Measurements from ENCODE around the gene TANC1.

Gene TANC1

GRCh38 chr2:159169187-159169586, 200.7 kb downstream of the TANC1 start:
- no peak overlapping the region for H3K27ac ChIP-seq
- intact Hi-C loops (cut with DNase I; ENCODE audit: low total_unique reads), result no loop called here
- no peak for DNase-seq
- no peak for TF ChIP-seq CTCF (IDR thresholded peaks at IDR 0.05)
- H3K27me3 ChIP-seq, result no peaks in the 10 kb centered on the region
- no peak overlapping the region for H3K4me3 ChIP-seq
- peaks cover 13 to 58% (median 33%) of the 10 kb centered on the region in 3 donors for H3K36me3 ChIP-seq
- peaks cover 0 to 6% (median 2%) of the 10 kb centered on the region in 4 donors for H3K4me1 ChIP-seq
- no peaks in the 10 kb centered on the region for H3K9me3 ChIP-seq

DNA sequence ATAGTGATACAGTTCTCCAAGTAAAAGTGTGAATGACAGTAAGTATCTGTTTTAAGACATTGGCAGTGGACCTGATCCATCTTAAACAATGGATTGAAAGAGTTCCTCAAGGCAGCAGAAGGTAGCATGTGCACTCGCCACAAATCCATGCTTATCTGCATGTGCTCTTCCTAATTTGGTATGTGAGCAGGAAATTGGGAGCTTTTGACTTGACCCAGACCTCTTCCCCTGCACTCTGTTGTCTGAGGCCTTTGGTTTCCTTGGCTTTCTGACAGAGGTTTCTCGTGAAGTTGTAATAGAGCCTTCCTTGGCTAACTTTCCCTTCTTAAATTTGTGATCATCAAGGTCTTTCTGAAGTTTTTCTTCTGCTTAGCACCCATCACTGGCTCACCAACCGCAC, 204.0 kb downstream of the TANC1 start:
- Histone ChIP-seq H3K27ac (no peak overlapping the region), H3K27me3 (no peaks in the 10 kb centered on the region), H3K9me3 (no peaks in the 10 kb centered on the region), H3K36me3 (peaks cover 5 to 54% (median 53%) of the 10 kb centered on the region in 3 donors), H3K4me1 (peaks cover 0 to 6% (median 0%) of the 10 kb centered on the region in 4 donors), H3K4me3 (no peak overlapping the region)
- TF ChIP-seq CTCF (IDR thresholded peaks at IDR 0.05), result no peak
- DNase-seq, result no peak
- intact Hi-C loops (cut with DNase I; ENCODE audit: low total_unique reads), result no loop called here

DNA sequence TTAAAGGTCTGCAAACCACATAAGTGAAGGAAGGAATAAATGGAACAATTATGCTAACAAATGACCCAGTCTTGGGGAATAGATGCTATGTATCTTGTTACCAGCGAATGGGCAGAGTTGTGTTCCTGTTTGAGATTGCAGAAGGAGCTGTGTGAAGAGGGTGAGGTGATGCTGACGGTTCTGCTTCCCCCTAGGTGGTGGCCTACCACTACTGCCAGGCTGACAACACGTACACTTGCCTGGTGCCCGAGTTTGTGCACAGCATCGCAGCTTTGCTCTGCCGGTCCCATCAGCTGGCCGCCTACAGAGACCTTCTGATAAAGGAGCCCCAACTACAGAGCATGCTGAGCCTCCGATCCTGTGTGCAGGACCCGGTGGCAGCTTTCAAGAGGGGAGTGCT, 206.3 kb downstream of the TANC1 start:
- no peak overlapping the region for H3K27ac ChIP-seq
- intact Hi-C loops (cut with DNase I; ENCODE audit: low total_unique reads), result no loop called here
- DNase-seq, result no peak
- H3K36me3 ChIP-seq, result peaks cover 20 to 77% (median 76%) of the 10 kb centered on the region in 3 donors
- H3K4me3 ChIP-seq, result no peak overlapping the region
- H3K4me1 ChIP-seq, result no peaks in the 10 kb centered on the region
- no peaks in the 10 kb centered on the region for H3K27me3 ChIP-seq
- H3K9me3 ChIP-seq, result no peaks in the 10 kb centered on the region
- TF ChIP-seq CTCF (IDR thresholded peaks at IDR 0.05), result no peak

DNA sequence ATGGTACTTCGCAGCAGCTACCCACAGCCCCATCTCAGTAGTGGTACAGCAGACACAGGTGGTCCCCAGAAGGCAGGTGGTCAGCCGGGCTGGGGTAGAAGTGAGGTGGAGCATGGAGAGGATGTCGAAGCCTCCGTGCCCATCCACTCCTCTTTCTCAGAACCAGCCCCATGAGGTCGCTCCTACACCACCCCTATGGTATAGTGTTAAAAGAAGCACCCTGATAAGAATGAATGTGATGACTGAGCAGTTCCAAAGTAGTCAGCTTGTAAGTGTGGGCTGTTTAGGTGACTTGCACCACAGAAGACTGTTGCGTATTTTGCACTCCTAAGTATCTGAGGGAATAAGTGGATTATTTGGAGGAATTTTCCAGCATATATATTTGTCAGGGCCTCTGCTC, 206.7 kb downstream of the TANC1 start:
- Histone ChIP-seq H3K4me1 (no peaks in the 10 kb centered on the region), H3K36me3 (peaks cover 22 to 81% (median 80%) of the 10 kb centered on the region in 3 donors), H3K9me3 (no peaks in the 10 kb centered on the region), H3K4me3 (no peak overlapping the region), H3K27ac (no peak overlapping the region), H3K27me3 (no peaks in the 10 kb centered on the region)
- intact Hi-C loops (cut with DNase I; ENCODE audit: low total_unique reads), result no loop called here
- TF ChIP-seq CTCF (IDR thresholded peaks at IDR 0.05), result no peak
- no peak for DNase-seq

- no peak overlapping the region for H3K27ac ChIP-seq
- peaks cover 22 to 82% (median 82%) of the 10 kb centered on the region in 3 donors for H3K36me3 ChIP-seq
- TF ChIP-seq CTCF (IDR thresholded peaks at IDR 0.05), result no peak
- intact Hi-C loops (cut with DNase I; ENCODE audit: low total_unique reads), result no loop called here
- no peaks in the 10 kb centered on the region for H3K9me3 ChIP-seq
- no peaks in the 10 kb centered on the region for H3K27me3 ChIP-seq
- DNase-seq, result no peak
- no peak overlapping the region for H3K4me3 ChIP-seq
- H3K4me1 ChIP-seq, result no peaks in the 10 kb centered on the region
These were observed 207.5 kb downstream of the TANC1 start for GRCh38 chr2:159175927-159176326.

GRCh38 chr2:159176555-159176954, 208.1 kb downstream of the TANC1 start:
- no peak overlapping the region for H3K4me3 ChIP-seq
- TF ChIP-seq CTCF (IDR thresholded peaks at IDR 0.05), result no peak
- H3K27ac ChIP-seq, result no peak overlapping the region
- no peak for DNase-seq
- intact Hi-C loops (cut with DNase I; ENCODE audit: low total_unique reads), result no loop called here
- peaks cover 22 to 82% (median 81%) of the 10 kb centered on the region in 3 donors for H3K36me3 ChIP-seq
- H3K4me1 ChIP-seq, result no peaks in the 10 kb centered on the region
- no peaks in the 10 kb centered on the region for H3K27me3 ChIP-seq
- H3K9me3 ChIP-seq, result no peaks in the 10 kb centered on the region

All from tibial artery (tissue), 4 donors.